SH-SY5Y (cell line): Measurements from ENCODE around the gene NXT1.

Experiments used
- GATA2 ChIP-seq: IDR thresholded peaks from 2 replicates; pipeline ENCODE4 v1.6.1; 2011; ENCODE audit warnings: mild to moderate bottlenecking, low read depth, low read length
- GATA3 ChIP-seq: IDR thresholded peaks from 2 replicates; pipeline ENCODE4 v1.6.1; 2011; ENCODE audit warnings: low read depth, mild to moderate bottlenecking, low read length, moderate library complexity

DNA sequence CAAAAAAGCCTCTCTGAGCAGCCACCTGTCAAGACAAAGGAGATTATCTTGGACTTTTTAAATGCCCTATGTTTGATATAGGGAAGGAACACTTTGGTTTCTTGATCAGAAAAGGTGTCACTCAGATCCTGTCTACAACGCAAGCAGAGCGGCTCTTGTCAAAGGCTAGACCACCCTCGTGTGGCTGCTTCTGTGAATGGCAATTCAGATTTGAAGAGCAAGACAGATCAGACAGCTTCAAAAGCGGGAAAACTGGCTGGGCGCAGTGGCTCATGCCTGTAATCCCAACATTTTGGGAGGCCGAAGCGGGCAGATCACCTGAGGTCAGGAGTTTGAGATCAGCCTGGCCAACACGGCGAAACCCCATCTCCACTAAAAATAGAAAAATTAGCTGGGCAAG is 10.1 kb upstream of the NXT1 start:
- TF ChIP-seq GATA2 = no peak
- no peak for TF ChIP-seq GATA3
